Measurements from ENCODE around the gene TSEN54.

DNA sequence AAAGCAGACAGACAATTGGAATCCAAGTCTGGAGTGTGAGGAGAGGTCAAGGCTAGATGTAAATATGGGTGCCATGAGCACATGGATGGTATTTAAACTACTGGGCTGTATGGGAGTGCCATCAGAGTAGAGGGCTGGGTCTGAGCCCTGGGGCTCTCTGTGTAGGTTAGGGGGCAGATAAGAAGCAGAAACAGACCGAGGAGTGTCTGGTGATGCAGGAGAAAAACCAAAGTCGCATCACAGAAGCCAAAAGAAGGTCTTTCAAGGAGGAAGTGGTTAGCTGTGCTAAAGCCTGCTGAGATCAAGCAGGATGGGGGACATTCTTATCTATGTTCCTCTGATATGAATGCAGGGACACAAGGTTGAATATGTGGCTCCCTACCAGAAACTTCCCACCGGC lies 1.9 kb downstream of the TSEN54 start:
- TF ChIP-seq POLR2A (IDR thresholded peaks at IDR 0.05) (no peak), CTCF (IDR thresholded peaks at IDR 0.05) (no peak)
